ENCODE measurements around the gene TNS3. TPM values are rescaled to one million over a fixed set of nuclear protein-coding genes. Genes with fewer than 3 reads are reported as not detected.

The TNS3 gene
- total and polyA plus RNA-seq, 2 of the 13 experiments (the other 11 are each of a cell fraction or from before 2014, with no cell fraction given) = 52.9 to 55.7 TPM

DNA sequence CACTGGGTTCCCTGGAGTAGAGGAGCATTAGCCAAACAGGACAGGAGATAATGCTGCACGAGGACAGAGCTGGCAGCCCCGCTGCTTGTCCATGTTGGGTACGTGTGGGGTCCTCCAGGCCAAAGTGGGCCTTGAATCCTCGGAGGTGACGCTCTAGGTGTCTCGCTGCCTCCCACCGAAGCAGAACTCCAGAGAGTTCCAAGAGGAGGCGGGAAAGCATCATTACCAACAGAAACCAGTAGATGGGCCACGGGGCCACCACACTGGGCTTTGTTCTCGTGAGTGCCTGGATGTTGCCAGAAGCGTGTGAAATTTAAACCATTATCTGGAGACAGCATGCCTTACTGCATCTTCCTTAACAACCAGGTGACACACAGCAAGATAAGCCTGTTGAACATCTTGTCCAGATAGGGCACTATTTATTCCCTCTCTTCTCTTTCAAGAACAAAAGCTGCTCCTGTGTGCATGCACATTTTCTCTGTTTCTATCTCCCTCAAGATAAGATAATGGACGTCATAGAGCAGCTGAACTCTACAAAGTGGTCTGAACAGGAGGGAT lies 56.8 kb downstream of the TNS3 start:
- Histone ChIP-seq H3K4me2 (ENCODE audit: low read depth, low read length) (no peak overlapping the region), H3K9me3 (ENCODE audit: low read length) (no peaks in the 10 kb centered on the region), H3K27ac (ENCODE audit: extremely low read length, insufficient read depth, low read length) (no peak overlapping the region), H4K20me1 (ENCODE audit: insufficient read depth, low read length) (peaks cover 23% of the 10 kb centered on the region), H3K4me1 (ENCODE audit: insufficient read depth, low read length) (peaks cover 45% of the 10 kb centered on the region), H3K9ac (ENCODE audit: insufficient read depth, low read depth, low read length) (no peak overlapping the region), H3K4me3 (replicated peaks in 1 of 3; ENCODE audit: insufficient read depth in 1 of 3, low read depth in 2 of 3, low read length in 3 of 3) (no peak overlapping the region), H3K36me3 (replicated peaks in 1 of 2; ENCODE audit: control insufficient read depth in 1 of 2, insufficient read depth in 2 of 2, low read length in 2 of 2) (peaks cover 19 to 77% of the 10 kb centered on the region in 2 experiments), H2AFZ (ENCODE audit: low read length) (no peak overlapping the region), H3K27me3 (ENCODE audit: control insufficient read depth in 1 of 2, insufficient read depth in 2 of 2, low read length in 2 of 2) (no peaks in the 10 kb centered on the region), H3K79me2 (ENCODE audit: insufficient read depth, low read length) (peaks cover 76% of the 10 kb centered on the region)
- DNase-seq (ENCODE audit: low spot score) = no peak
- CTCF ChIA-PET (ENCODE audit: low intra/inter-chr PET ratio, low total read pairs) = no interaction called here
- in situ Hi-C loops (cut with HindIII; ENCODE audit: extremely low pct_ligation_motif_present, low pct_unique_long_range_greater_than_20kb) = no loop called here
- intact Hi-C loops (cut with micrococcal nuclease; ENCODE audit: unreplicated experiment) = no loop called here
- BruUV-seq (replicated peaks) = no TSS peak
- ATAC-seq = no peak
- POLR2A ChIA-PET = no interaction called here
- WGBS (ENCODE audit: low lambda C conversion rate) = 87% methylated on average over 12 of the region's 12 CpGs
- FAIRE-seq = no peak
- TF ChIP-seq CREB1 (IDR thresholded peaks at IDR 0.05) (no peak), CREB1 (CRISPR knock-in tag; IDR thresholded peaks at IDR 0.05) (no peak), ZEB1 (IDR thresholded peaks at IDR 0.05; ENCODE audit: insufficient replicate concordance, low read depth) (no peak), ZNF431 (CRISPR knock-in tag; IDR thresholded peaks at IDR 0.05; ENCODE audit: borderline replicate concordance, low read depth) (no peak), HDAC1 (CRISPR knock-in tag; IDR thresholded peaks at IDR 0.05) (no peak), ZNF205 (CRISPR knock-in tag; IDR thresholded peaks at IDR 0.05) (no peak), ZBTB8A (CRISPR knock-in tag; IDR thresholded peaks at IDR 0.05; ENCODE audit: borderline replicate concordance, low read depth) (no peak), EED (CRISPR knock-in tag; IDR thresholded peaks at IDR 0.05) (no peak), ZNF782 (CRISPR knock-in tag; IDR thresholded peaks at IDR 0.05; ENCODE audit: borderline replicate concordance) (no peak), YEATS4 (CRISPR knock-in tag; IDR thresholded peaks at IDR 0.05; ENCODE audit: borderline replicate concordance) (no peak), DPF2 (CRISPR knock-in tag; IDR thresholded peaks at IDR 0.05; ENCODE audit: borderline replicate concordance, low read depth) (no peak), ZNF768 (CRISPR knock-in tag; IDR thresholded peaks at IDR 0.05) (no peak), HNRNPUL1 (IDR thresholded peaks at IDR 0.05; ENCODE audit: low read depth, low read length) (no peak), ZZZ3 (CRISPR knock-in tag; IDR thresholded peaks at IDR 0.05; ENCODE audit: borderline replicate concordance) (no peak), HOXD1 (CRISPR knock-in tag; IDR thresholded peaks at IDR 0.05) (no peak), SMC3 (IDR thresholded peaks at IDR 0.05; ENCODE audit: low read length) (no peak)
- TF ChIP-seq, protein P1, sequence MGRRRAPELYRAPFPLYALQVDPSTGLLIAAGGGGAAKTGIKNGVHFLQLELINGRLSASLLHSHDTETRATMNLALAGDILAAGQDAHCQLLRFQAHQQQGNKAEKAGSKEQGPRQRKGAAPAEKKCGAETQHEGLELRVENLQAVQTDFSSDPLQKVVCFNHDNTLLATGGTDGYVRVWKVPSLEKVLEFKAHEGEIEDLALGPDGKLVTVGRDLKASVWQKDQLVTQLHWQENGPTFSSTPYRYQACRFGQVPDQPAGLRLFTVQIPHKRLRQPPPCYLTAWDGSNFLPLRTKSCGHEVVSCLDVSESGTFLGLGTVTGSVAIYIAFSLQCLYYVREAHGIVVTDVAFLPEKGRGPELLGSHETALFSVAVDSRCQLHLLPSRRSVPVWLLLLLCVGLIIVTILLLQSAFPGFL (CRISPR knock-in tag; IDR thresholded peaks at IDR 0.05) = no peak
- TF ChIP-seq, protein P2, sequence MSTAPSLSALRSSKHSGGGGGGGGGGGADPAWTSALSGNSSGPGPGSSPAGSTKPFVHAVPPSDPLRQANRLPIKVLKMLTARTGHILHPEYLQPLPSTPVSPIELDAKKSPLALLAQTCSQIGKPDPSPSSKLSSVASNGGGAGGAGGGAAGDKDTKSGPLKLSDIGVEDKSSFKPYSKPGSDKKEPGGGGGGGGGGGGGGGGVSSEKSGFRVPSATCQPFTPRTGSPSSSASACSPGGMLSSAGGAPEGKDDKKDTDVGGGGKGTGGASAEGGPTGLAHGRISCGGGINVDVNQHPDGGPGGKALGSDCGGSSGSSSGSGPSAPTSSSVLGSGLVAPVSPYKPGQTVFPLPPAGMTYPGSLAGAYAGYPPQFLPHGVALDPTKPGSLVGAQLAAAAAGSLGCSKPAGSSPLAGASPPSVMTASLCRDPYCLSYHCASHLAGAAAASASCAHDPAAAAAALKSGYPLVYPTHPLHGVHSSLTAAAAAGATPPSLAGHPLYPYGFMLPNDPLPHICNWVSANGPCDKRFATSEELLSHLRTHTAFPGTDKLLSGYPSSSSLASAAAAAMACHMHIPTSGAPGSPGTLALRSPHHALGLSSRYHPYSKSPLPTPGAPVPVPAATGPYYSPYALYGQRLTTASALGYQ (CRISPR knock-in tag; IDR thresholded peaks at IDR 0.05) = no peak
- TF ChIP-seq, protein P3, sequence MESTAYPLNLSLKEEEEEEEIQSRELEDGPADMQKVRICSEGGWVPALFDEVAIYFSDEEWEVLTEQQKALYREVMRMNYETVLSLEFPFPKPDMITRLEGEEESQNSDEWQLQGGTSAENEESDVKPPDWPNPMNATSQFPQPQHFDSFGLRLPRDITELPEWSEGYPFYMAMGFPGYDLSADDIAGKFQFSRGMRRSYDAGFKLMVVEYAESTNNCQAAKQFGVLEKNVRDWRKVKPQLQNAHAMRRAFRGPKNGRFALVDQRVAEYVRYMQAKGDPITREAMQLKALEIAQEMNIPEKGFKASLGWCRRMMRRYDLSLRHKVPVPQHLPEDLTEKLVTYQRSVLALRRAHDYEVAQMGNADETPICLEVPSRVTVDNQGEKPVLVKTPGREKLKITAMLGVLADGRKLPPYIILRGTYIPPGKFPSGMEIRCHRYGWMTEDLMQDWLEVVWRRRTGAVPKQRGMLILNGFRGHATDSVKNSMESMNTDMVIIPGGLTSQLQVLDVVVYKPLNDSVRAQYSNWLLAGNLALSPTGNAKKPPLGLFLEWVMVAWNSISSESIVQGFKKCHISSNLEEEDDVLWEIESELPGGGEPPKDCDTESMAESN (CRISPR knock-in tag; conservative IDR thresholded peaks at IDR 0.05) = no peak

Data from HepG2 (cell line).